Measurements from ENCODE around the gene C2orf80.
"Not testable (repeated sequence)": the region's sequence is repeated elsewhere in the genome, so short reads cannot be mapped to it uniquely, and the experiment has no call there.

The C2orf80 gene

GRCh38 chr2:208189810-208190503 lies at the start of gene C2orf80:
Gene C2orf80 (minus strand): TSS chr2:208190030. CDS start chr2:208186986, 3,044 bp downstream.
- DNase-seq: no peak

GRCh38 chr2:208235860-208236259 lies 46.0 kb upstream of the C2orf80 start:
- no peak for DNase-seq

GRCh38 chr2:208234786-208235185 lies 45.0 kb upstream of the C2orf80 start:
- DNase-seq: no peak

GRCh38 chr2:208228476-208228875 lies 38.6 kb upstream of the C2orf80 start:
- no peak for DNase-seq

- no peak for DNase-seq
These were observed 37.9 kb upstream of the C2orf80 start for GRCh38 chr2:208227581-208228232.

- DNase-seq: no peak
These were observed 35.0 kb upstream of the C2orf80 start for GRCh38 chr2:208224802-208225201.

GRCh38 chr2:208222351-208222750 lies 32.5 kb upstream of the C2orf80 start:
- DNase-seq: no peak

- not testable (repeated sequence) for DNase-seq
These were observed 32.0 kb upstream of the C2orf80 start for GRCh38 chr2:208221873-208222272.

GRCh38 chr2:208210688-208211451 lies 21.0 kb upstream of the C2orf80 start:
- DNase-seq: no peak

- DNase-seq: no peak
These were observed 18.7 kb upstream of the C2orf80 start for GRCh38 chr2:208208335-208209085.

GRCh38 chr2:208207769-208208168 lies 17.9 kb upstream of the C2orf80 start:
- DNase-seq: no peak

- DNase-seq: no peak
These were observed 14.3 kb upstream of the C2orf80 start for GRCh38 chr2:208204166-208204565.

- DNase-seq: no peak
These were observed 5.7 kb upstream of the C2orf80 start for GRCh38 chr2:208195531-208195930.

GRCh38 chr2:208192611-208193236 lies 2.9 kb upstream of the C2orf80 start:
- no peak for DNase-seq

GRCh38 chr2:208189069-208189809 lies 591 bp downstream of the C2orf80 start:
- no peak for DNase-seq

- DNase-seq: no peak
These were observed 2.9 kb downstream of the C2orf80 start for GRCh38 chr2:208186893-208187292.

GRCh38 chr2:208186465-208186864 lies 3.4 kb downstream of the C2orf80 start:
- DNase-seq: no peak

- DNase-seq: no peak
These were observed 5.7 kb downstream of the C2orf80 start for GRCh38 chr2:208183972-208184705.

- no peak for DNase-seq
These were observed 6.3 kb downstream of the C2orf80 start for GRCh38 chr2:208183526-208183925.

GRCh38 chr2:208182835-208183234 lies 7.0 kb downstream of the C2orf80 start:
- no peak for DNase-seq

GRCh38 chr2:208179028-208179609 lies 10.7 kb downstream of the C2orf80 start:
- no peak for DNase-seq

All from stimulated activated CD4-positive, alpha-beta T cell treated with anti-CD3 and anti-CD28 coated beads, Interleukin-4, amount 100 ng/mL, for 1 hour (primary cell).